HepG2 (cell line): Measurements from ENCODE around the gene SRC. TPM values are rescaled to one million over a fixed set of nuclear protein-coding genes. Genes with fewer than 3 reads are reported as not detected.
A peak's percentile ranks its signal among the peaks of the same experiment; 100 is the strongest.

ENCODE experiments used
- ATAC-seq: fragments of 200-7000 bp; cut with Tn5 transposase; 3 replicates; pipeline ENCODE4 v1.9.1; 2020; ENCODE audit warnings: mild to moderate bottlenecking, moderate library complexity
- BruUV-seq: library from RNA; stranded (reverse); fragments of 400-500 nt; replicated peaks from 2 replicates; lab custom pipeline; 2021; lab: Mats Ljungman, UMichigan
- CTCF ChIA-PET: fragments of 300-600 bp; formaldehyde crosslinking; extraction: SDS; loops from one replicate; lab custom pipeline; 2021; ENCODE audit warnings: low total read pairs, inconsistent platforms, low intra/inter-chr PET ratio; lab: Yijun Ruan, JAX
- POLR2A ChIA-PET: fragments of 350-600 bp; sonication (Branson Sonifier 250); formaldehyde crosslinking; loops from one replicate; lab custom pipeline; 2020; ENCODE audit warnings: antibody characterized with exemption, inconsistent platforms; lab: Yijun Ruan, JAX
- DNase-seq: peaks from one replicate; pipeline ENCODE4 v3.0.0-alpha.2; 2015; ENCODE audit warnings: low spot score
- FAIRE-seq: peaks from 3 replicates; lab custom pipeline; 2011; peaks lifted over from hg19 to GRCh38; lab: Jason Lieb, UNC
- H2AFZ ChIP-seq: one replicate; pipeline ENCODE4 v1.6.1; 2011; ENCODE audit warnings: low read length, inconsistent platforms
- H3K27ac ChIP-seq: fragments of 300-600 bp; 3 replicates; pipeline ENCODE4 v1.8.0; 2011; ENCODE audit warnings: mixed run types, mild to moderate bottlenecking, mixed read lengths, low read length, inconsistent platforms; ENCODE audit not compliant: insufficient read depth; ENCODE audit errors: extremely low read length
- H3K27me3 ChIP-seq, 2 experiments: fragments of 200-600 bp in 1 of 2; 2 replicates in 1 of 2; 3 replicates in 1 of 2; pipeline versions ENCODE4 v1.6.0 to v1.8.0; 2011; ENCODE audit warnings: low read length in 2 of 2, mild to moderate bottlenecking in 2 of 2, moderate library complexity in 2 of 2, inconsistent platforms in 1 of 2; ENCODE audit not compliant: insufficient read depth in 2 of 2, control insufficient read depth in 1 of 2
- H3K36me3 ChIP-seq, 2 experiments: fragments of 200-600 bp in 1 of 2; replicated peaks in 1 of 2; 2 replicates in 1 of 2; 3 replicates in 1 of 2; pipeline versions ENCODE4 v1.5.1 to v1.8.0; 2011; ENCODE audit warnings: low read length in 2 of 2, inconsistent platforms in 1 of 2; ENCODE audit not compliant: insufficient read depth in 2 of 2, control insufficient read depth in 1 of 2
- H3K4me1 ChIP-seq: 2 replicates; pipeline ENCODE4 v1.5.1; 2012; ENCODE audit warnings: low read length, inconsistent platforms; ENCODE audit not compliant: insufficient read depth
- H3K4me2 ChIP-seq: 2 replicates; pipeline ENCODE4 v1.6.0; 2011; ENCODE audit warnings: low read depth, low read length, inconsistent platforms
- H3K4me3 ChIP-seq, 3 experiments: fragments of 200-600 bp in 1 of 3; sonication (generic), shearing (Covaris generic) in 1 of 3; replicated peaks in 1 of 3; 2 replicates each; pipeline ENCODE4 v1.5.1; 2011 to 2016; ENCODE audit warnings: low read length in 3 of 3, inconsistent platforms in 2 of 3, low read depth in 2 of 3, mild to moderate bottlenecking in 2 of 3, control low read depth in 1 of 3, mixed read lengths in 1 of 3; ENCODE audit not compliant: insufficient read depth in 1 of 3
- H3K79me2 ChIP-seq: one replicate; pipeline ENCODE4 v1.6.1; 2011; ENCODE audit warnings: low read length, inconsistent platforms; ENCODE audit not compliant: insufficient read depth
- H3K9ac ChIP-seq: 2 replicates; pipeline ENCODE4 v1.6.0; 2011; ENCODE audit warnings: mild to moderate bottlenecking, low read depth, low read length, inconsistent platforms; ENCODE audit not compliant: insufficient read depth
- H3K9me3 ChIP-seq: 2 replicates; pipeline ENCODE4 v1.5.1; 2012; ENCODE audit warnings: mild to moderate bottlenecking, low read length
- H4K20me1 ChIP-seq: 2 replicates; pipeline ENCODE4 v1.6.0; 2011; ENCODE audit warnings: inconsistent platforms, mild to moderate bottlenecking, low read length, moderate library complexity; ENCODE audit not compliant: insufficient read depth
- DNMT1 ChIP-seq: sonication (generic); formaldehyde crosslinking; IDR thresholded peaks from 2 replicates; pipeline ENCODE4 v1.5.1; 2020; ENCODE audit warnings: mild to moderate bottlenecking, missing genetic modification reagents
- NRL ChIP-seq: sonication (generic); formaldehyde crosslinking; IDR thresholded peaks from 2 replicates; pipeline ENCODE4 v1.5.0; 2020; ENCODE audit warnings: missing genetic modification reagents, mild to moderate bottlenecking, moderate library complexity, borderline replicate concordance
- ZMYM2 ChIP-seq: sonication (generic); formaldehyde crosslinking; IDR thresholded peaks from 2 replicates; pipeline ENCODE4 v1.8.0; 2022; ENCODE audit warnings: mild to moderate bottlenecking, missing genetic modification reagents
- ZNF205 ChIP-seq: IDR thresholded peaks from 2 replicates; pipeline ENCODE4 v1.6.1; 2018; ENCODE audit warnings: missing biosample characterization, missing genetic modification reagents
- ZNF776 ChIP-seq: sonication (generic); formaldehyde crosslinking; IDR thresholded peaks from 2 replicates; pipeline ENCODE4 v1.4.0; 2020; ENCODE audit warnings: mild to moderate bottlenecking, missing genetic modification reagents
- WGBS: methylation state at CpG from one replicate; pipeline ENCODE4 v1.1.6; 2017; ENCODE audit warnings: low lambda C conversion rate; 5-methylcytosine and 5-hydroxymethylcytosine counted together
- in situ Hi-C: cut with HindIII; loops from 2 replicates; pipeline ENCODE4 v1.10.0; 2017; ENCODE audit warnings: low pct_unique_long_range_greater_than_20kb; ENCODE audit not compliant: extremely low pct_ligation_motif_present
- intact Hi-C: fragments of 100-400 bp; cut with micrococcal nuclease; formaldehyde crosslinking; loops from one replicate; pipeline ENCODE4 v1.10.0; 2022; ENCODE audit not compliant: unreplicated experiment
- polyA plus RNA-seq, 8 experiments: library from polyadenylated mRNA; depleted of rRNA in 3 of 8; stranded (reverse) in 7 of 8; unstranded in 1 of 8; fragments of >200 nt; fragmentation: Illumina TruSeq in 4 of 8; extraction: Trizol in 4 of 8; gene quantifications; 2 replicates each; pipeline versions ENCODE4 v1.2.1 to v1.2.3, GENCODE V29; 2011 to 2016; ENCODE audit warnings: low read depth in 4 of 8, missing spikeins in 1 of 8, mixed read lengths in 1 of 8; ENCODE audit not compliant: insufficient read depth in 1 of 8
- total RNA-seq, 5 experiments: library from RNA; depleted of rRNA; stranded (reverse); fragments of >200 nt; fragmentation: Illumina TruSeq; extraction: Trizol; gene quantifications; 2 replicates each; pipeline ENCODE4 v1.2.3, GENCODE V29; 2016; ENCODE audit warnings: low read depth in 1 of 5

The SRC gene
- total and polyA plus RNA-seq, 2 of the 13 experiments (the other 11 are each of a cell fraction or from before 2014, with no cell fraction given) = 54.7 to 192 TPM

- ATAC-seq = no peak
- 97% methylated on average over 18 of the region's 18 CpGs for WGBS
- Histone ChIP-seq H3K27me3 (no peaks in the 10 kb centered on the region), H3K36me3 (peaks cover 42 to 84% of the 10 kb centered on the region in 2 experiments), H3K9ac (no peak overlapping the region), H3K27ac (no peak overlapping the region), H3K9me3 (no peaks in the 10 kb centered on the region), H4K20me1 (peaks cover 100% of the 10 kb centered on the region), H3K79me2 (peaks cover 100% of the 10 kb centered on the region), H3K4me1 (peaks cover 39% of the 10 kb centered on the region), H2AFZ (no peak overlapping the region), H3K4me2 (no peak overlapping the region), H3K4me3 (no peak overlapping the region)
- intact Hi-C loops = no loop called here
- ChIA-PET POLR2A (interaction anchor here (1.6 kb wide), 1 partner anchor 10 kb away, joined by 6 read pairs; no protein-coding TSS in a partner anchor), CTCF (no interaction called here)
- TF ChIP-seq DNMT1 (CRISPR knock-in tag) = 0 out of 2 replicates have a peak, but pooled peaks have one; percentile 45
- TF ChIP-seq ZNF205 (CRISPR knock-in tag) = no peak
- no peak for TF ChIP-seq ZMYM2
- TF ChIP-seq ZNF776 (CRISPR knock-in tag) = 0 out of 2 replicates have a peak, but pooled peaks have one; percentile 31
- 0 out of 2 replicates have a peak, but pooled peaks have one; percentile 30 for TF ChIP-seq NRL (CRISPR knock-in tag)
- DNase-seq = no peak
- BruUV-seq = no TSS peak
- in situ Hi-C loops = no loop called here
- FAIRE-seq = no peak
Measured at GRCh38 chr20:37354210-37355195, 8.6 kb downstream of the SRC start.
